GM18951 (cell line): Measurements from ENCODE around the gene EPHB4.

ENCODE experiments used
- POLR2A ChIP-seq: IDR thresholded peaks from 4 replicates; pipeline ENCODE4 v1.6.1; 2011; ENCODE audit warnings: mild to moderate bottlenecking; ENCODE audit not compliant: insufficient read length, insufficient read depth; ENCODE audit errors: extremely low read depth
- in situ Hi-C: fragments of 300-500 bp; cut with MboI; formaldehyde crosslinking; loops from one replicate; pipeline ENCODE4 v1.12.0; 2022; ENCODE audit warnings: low sequenced_read_pairs, mixed read lengths, inconsistent platforms; ENCODE audit not compliant: unreplicated experiment

The EPHB4 gene

GRCh38 chr7:100863406-100863950, 36.2 kb upstream of the EPHB4 start:
- no peak for TF ChIP-seq POLR2A
- in situ Hi-C loops = no loop called here

- in situ Hi-C loops = no loop called here
- TF ChIP-seq POLR2A = no peak
Observed at GRCh38 chr7:100861616-100861985, 34.3 kb upstream of the EPHB4 start.

- in situ Hi-C loops = no loop called here
- no peak for TF ChIP-seq POLR2A
Observed at GRCh38 chr7:100860702-100861615, 33.6 kb upstream of the EPHB4 start.

DNA sequence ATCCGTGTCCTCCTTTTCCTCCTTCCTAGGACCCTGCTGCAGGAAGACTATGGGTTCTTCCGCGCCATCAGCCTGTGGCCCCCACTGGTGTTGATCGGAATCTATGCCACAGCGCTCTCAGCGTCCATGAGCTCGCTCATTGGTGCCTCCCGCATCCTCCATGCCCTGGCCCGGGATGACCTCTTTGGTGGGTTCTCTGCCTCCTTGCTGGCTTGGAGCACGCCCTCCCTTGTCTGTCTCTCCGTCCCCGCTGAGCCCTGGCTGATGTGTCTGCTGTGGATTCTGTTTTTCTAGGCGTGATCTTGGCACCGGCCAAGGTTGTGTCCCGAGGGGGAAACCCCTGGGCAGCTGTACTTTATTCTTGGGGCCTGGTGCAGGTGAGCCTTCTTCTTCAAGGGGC, 32.5 kb upstream of the EPHB4 start:
- no peak for TF ChIP-seq POLR2A
- in situ Hi-C loops = loop anchor here (10.0 kb wide), 1 partner anchor 155 kb away; the partner anchor contains the start of gene POP7

- in situ Hi-C loops = loop anchor here (10.0 kb wide), 1 partner anchor 152 kb away; the partner anchor contains the start of gene POP7
- TF ChIP-seq POLR2A = no peak
Observed at GRCh38 chr7:100856871-100857282, 29.6 kb upstream of the EPHB4 start.

DNA sequence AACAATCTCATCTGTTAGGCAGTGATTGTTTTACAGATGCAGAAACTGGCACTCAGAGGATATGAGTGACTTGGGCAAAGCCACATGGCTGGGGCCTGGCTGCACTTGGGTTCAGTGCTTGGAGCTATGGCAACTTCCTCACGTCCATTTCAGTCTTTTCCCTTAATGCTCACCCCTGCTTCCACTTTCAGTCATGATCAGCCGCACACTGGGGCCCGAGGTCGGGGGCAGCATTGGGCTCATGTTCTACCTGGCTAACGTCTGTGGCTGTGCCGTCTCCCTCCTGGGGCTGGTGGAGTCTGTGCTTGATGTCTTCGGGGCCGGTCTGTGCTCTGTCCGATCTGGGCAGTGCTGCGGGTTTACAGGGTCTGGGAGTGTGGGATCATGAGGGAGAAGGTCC, 28.2 kb upstream of the EPHB4 start:
- no peak for TF ChIP-seq POLR2A
- in situ Hi-C loops = loop anchor here (10.0 kb wide), 1 partner anchor 151 kb away; the partner anchor contains the start of gene POP7

GRCh38 chr7:100854899-100855298, 27.6 kb upstream of the EPHB4 start:
- in situ Hi-C loops = loop anchor here (10.0 kb wide), 1 partner anchor 150 kb away; the partner anchor contains the start of gene POP7

GRCh38 chr7:100854146-100854895, 27.0 kb upstream of the EPHB4 start:
- in situ Hi-C loops = loop anchor here (10.0 kb wide), 1 partner anchor 150 kb away; the partner anchor contains the start of gene POP7
- no peak for TF ChIP-seq POLR2A

GRCh38 chr7:100852048-100852872, 24.9 kb upstream of the EPHB4 start, which contains the start of gene SLC12A9:
Gene SLC12A9, plus strand, starts transcription at chr7:100852713. Its CDS starts 1,485 bp downstream, at chr7:100854198.
- TF ChIP-seq POLR2A = peak; percentile 75
- in situ Hi-C loops = loop anchor here (10.0 kb wide), 1 partner anchor 147 kb away; the partner anchor contains the start of gene POP7

- in situ Hi-C loops = no loop called here
- no peak for TF ChIP-seq POLR2A
Observed at GRCh38 chr7:100847360-100847759, 20.0 kb upstream of the EPHB4 start.

GRCh38 chr7:100840470-100841100, 13.3 kb upstream of the EPHB4 start:
- in situ Hi-C loops = no loop called here
- no peak for TF ChIP-seq POLR2A

GRCh38 chr7:100839361-100839760, 12.0 kb upstream of the EPHB4 start:
- in situ Hi-C loops = no loop called here
- no peak for TF ChIP-seq POLR2A
